GM10266 (cell line): ENCODE results near the gene CDK10.
"Not testable (repeated sequence)": the region's sequence is repeated elsewhere in the genome, so short reads cannot be mapped to it uniquely, and the experiment has no call there.

ENCODE experiments used
- DNase-seq: peaks from one replicate; pipeline ENCODE4 v3.0.0; 2012; ENCODE audit errors: extremely low spot score
- TF ChIP-seq, protein P1 (sequence below): IDR thresholded peaks from 2 replicates; pipeline ENCODE4 v1.5.1; 2012; ENCODE audit warnings: mild to moderate bottlenecking, low read depth; ENCODE audit not compliant: control insufficient read depth, insufficient read depth; ENCODE audit errors: missing control alignments

Gene CDK10

DNA sequence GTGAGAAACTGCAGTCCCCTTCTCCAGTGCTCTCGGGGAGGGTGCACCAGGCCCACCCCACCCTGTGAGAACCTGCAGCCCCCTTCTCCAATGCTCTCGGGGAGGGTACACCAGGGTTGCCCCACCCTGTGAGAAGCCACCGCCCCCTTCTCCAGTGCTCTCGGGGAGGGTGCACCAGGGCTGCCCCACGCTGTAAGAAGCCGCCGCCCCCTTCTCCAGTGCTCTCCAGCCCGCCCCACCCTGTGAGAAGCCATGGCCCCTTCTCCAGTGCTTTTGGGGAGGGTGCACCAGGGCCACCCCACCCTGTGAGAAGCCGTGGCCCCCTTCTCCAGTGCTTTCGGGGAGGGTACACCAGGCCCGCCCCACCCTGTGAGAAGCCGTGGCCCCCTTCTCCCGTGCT is 16.7 kb upstream of the CDK10 start:
- TF ChIP-seq, protein P1, sequence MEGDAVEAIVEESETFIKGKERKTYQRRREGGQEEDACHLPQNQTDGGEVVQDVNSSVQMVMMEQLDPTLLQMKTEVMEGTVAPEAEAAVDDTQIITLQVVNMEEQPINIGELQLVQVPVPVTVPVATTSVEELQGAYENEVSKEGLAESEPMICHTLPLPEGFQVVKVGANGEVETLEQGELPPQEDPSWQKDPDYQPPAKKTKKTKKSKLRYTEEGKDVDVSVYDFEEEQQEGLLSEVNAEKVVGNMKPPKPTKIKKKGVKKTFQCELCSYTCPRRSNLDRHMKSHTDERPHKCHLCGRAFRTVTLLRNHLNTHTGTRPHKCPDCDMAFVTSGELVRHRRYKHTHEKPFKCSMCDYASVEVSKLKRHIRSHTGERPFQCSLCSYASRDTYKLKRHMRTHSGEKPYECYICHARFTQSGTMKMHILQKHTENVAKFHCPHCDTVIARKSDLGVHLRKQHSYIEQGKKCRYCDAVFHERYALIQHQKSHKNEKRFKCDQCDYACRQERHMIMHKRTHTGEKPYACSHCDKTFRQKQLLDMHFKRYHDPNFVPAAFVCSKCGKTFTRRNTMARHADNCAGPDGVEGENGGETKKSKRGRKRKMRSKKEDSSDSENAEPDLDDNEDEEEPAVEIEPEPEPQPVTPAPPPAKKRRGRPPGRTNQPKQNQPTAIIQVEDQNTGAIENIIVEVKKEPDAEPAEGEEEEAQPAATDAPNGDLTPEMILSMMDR: no peak
- no peak for DNase-seq

DNA sequence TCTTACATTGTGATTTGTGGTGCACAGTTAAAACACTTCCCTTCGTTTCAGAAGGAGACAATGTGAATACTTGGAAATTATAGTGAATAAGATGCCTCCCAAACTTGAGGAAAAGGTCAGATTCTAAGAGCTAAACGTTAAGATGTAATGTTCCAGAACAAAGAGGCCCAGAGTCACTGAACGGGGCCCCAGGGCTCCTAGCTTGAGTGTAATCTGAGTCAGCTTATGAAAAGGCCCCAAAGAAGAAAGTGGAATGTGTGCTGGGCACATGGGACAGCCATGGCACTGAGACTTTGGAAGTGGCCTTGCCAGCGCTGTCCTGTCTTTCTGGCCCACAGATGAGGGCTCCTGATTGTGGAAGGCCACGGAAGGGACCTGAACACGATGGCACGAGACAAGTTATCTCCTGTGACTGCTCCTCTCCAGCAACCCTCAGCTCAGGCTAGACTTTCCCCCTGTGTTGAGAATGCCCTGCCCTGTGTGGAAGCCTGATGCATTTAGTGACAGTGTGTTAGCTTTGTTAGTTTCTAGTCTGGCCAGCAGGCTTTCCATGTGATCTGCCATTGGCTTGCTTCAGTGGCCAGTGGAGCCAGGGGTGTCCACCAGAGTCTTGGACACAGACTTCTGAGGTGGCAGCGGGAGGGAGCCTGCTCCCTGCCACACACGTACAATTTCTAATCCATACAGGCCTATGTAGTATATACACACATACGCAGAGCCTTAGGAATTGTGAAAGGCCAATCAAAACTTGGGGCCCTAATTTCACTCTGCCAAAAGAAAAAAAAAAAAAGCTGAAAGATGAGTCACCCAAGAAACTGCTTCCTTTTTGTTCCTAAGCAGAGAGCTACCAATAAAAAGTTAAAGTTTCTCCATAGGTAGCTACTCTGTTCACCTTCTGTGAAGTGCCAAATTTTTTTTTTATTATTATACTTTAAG is 15.7 kb upstream of the CDK10 start:
- no peak for DNase-seq

DNA sequence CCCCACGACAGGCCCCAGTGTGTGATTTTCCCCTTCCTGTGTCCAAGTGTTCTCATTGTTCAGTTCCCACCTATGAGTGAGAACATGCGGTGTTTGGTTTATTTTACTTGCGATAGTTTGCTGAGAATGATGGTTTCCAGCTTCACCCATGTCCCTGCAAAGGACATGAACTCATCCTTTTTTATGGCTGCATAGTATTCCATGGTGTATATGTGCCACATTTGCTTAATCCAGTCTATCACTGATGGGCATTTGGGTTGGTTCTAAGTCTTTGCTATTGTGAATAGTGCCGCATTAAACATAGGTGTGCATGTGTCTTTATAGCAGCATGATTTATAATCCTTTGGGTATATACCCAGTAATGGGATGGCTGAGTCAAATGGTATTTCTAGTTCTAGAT is 14.9 kb upstream of the CDK10 start:
- not testable (repeated sequence) for DNase-seq

More for the DNA sequence above, 15.7 kb upstream of the CDK10 start:
- TF ChIP-seq, protein P1: no peak

DNA sequence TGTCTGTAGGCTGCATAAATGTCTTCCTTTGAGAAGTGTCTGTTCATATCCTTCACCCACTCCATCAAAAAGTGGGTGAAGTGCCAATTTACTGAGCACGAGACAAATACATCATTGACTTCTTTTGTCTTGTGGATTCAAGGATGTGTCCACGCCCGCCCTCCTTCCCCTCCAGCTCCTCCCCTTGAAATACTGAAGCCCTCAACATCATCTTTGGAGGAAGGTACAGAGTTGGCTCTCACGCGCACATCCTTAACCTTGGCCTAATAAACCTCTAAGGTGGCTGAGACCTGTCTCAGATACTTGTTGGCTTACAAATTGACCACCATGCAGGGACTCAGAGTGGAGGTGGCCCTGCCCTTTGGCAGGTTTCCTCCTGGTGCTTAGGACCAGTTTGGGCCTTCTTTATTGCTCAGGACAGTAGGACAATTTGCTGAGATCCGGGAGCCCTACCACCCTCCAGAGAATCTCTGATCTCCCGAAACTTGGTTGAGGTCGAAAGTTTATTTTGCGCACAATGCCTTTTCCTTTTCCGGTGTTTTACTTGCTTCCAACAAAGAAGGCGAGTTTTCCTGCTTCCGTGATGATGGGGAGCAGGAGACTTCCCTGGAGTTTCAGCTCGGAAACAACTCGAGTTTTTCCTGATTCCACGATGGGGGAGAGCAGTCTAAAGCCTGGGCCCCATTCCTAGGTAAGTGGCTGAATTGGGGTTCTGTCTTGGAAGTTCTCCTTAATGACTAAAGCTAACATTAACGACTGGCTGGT is 14.1 kb upstream of the CDK10 start:
- TF ChIP-seq, protein P1: no peak
- no peak for DNase-seq

DNA sequence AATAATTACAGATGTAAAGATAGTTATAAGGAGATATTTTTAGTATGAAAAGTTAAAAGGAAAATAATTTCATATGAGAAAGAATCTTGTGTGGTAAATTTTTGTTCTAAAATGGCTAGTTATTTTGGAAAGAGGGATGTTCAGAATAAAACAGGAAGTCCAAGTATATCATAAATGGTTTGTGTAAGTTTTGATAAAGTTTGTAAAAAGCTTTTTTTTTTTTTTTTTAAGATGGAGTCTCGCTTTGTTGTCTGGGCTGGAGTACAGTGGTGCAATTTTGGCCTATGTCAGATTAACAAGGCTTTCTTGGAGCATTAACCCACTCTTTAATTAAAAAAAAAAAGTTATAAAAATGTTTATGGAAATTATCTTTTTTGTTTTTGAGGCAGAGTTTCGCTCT is 8.2 kb upstream of the CDK10 start:
- TF ChIP-seq, protein P1: no peak
- DNase-seq: no peak

DNA sequence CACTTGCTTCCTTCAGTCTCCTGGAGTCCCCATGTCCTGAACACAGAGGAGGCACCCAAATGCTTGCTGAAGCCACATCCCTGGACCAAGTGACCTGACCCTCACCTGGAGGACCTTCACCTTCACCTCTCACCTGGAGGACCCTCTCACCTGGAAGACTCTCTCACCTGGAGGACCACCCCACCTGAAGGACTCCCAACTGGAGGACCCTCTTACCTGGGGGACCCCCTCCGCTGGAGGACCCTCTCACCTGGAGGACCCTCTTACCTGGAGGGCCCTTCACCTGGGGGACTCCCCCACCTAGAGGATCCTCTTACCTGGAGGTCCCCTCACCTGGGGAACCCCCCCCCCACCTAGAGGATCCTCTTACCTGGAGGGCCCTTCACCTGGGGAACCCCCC is 573 bp upstream of the CDK10 start:
- TF ChIP-seq, protein P1: no peak
- no peak for DNase-seq

DNA sequence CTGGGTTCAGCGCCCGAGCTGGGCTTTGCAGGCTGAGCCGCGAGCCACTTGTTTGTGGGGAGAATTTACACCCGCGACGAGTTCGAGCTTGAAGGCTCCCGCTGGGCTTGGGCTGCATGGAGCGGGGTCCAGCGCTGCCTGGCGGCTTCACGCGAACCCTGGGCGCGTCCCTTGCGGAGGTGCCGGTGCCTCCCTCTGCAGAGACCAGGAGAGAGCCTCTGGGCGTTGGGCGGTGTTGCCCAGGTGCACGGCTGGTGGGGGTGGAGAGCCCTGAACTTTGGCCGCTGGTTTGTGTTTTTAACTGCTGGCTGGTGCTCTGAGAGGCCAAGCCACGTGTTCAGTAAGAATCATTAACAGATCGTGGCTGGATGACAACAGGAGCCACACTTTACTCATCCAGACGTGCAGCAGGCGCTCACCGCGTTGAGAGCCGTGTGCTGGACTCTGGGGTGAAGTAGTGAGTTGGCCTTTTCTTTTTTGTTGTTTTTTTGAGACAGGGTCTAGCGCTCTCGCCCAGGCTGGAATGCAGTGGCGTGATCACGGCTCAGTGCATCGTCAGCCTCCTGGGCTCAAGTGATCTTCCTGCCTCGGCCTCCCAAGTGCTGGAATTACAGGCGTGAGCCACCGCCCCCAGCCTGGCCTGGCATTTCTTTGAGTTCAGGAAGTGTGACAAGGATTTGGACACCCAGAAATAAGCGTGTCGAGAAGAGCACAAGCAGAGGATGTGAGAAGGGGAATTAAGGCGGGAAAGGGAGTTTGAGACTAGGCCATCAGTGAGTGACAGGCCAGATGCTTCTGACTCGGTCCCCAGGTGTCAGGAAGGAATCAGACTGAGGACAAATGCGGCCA is 827 bp downstream of the CDK10 start:
- DNase-seq: no peak
- TF ChIP-seq, protein P1: no peak
